GM10248 (cell line): ENCODE results near the gene PRKCA.
"Not testable (repeated sequence)": the region's sequence is repeated elsewhere in the genome, so short reads cannot be mapped to it uniquely, and the experiment has no call there.

Experiments
- CTCF ChIA-PET: fragments of 300-600 bp; sonication (Branson Sonifier 250); formaldehyde crosslinking; extraction: SDS; loops from one replicate; lab custom pipeline; 2021; ENCODE audit warnings: antibody characterized with exemption; lab: Yijun Ruan, JAX
- POLR2A ChIA-PET: fragments of 350-650 bp; sonication (Branson Sonifier 250); formaldehyde crosslinking; extraction: SDS; loops from one replicate; lab custom pipeline; 2020; ENCODE audit warnings: antibody characterized with exemption; lab: Yijun Ruan, JAX
- DNase-seq: peaks from one replicate; pipeline ENCODE4 v3.0.0; 2012; ENCODE audit errors: extremely low spot score
- CTCF ChIP-seq: IDR thresholded peaks from 2 replicates; pipeline ENCODE4 v1.5.1; 2012; ENCODE audit warnings: mild to moderate bottlenecking, low read depth; ENCODE audit errors: extremely low read depth, missing control alignments, control extremely low read depth

PRKCA gene

GRCh38 chr17:66702106-66702936, 399.9 kb downstream of the PRKCA start:
- ChIA-PET POLR2A (no interaction called here), CTCF (no interaction called here)
- no peak for DNase-seq
- no peak for TF ChIP-seq CTCF

DNA sequence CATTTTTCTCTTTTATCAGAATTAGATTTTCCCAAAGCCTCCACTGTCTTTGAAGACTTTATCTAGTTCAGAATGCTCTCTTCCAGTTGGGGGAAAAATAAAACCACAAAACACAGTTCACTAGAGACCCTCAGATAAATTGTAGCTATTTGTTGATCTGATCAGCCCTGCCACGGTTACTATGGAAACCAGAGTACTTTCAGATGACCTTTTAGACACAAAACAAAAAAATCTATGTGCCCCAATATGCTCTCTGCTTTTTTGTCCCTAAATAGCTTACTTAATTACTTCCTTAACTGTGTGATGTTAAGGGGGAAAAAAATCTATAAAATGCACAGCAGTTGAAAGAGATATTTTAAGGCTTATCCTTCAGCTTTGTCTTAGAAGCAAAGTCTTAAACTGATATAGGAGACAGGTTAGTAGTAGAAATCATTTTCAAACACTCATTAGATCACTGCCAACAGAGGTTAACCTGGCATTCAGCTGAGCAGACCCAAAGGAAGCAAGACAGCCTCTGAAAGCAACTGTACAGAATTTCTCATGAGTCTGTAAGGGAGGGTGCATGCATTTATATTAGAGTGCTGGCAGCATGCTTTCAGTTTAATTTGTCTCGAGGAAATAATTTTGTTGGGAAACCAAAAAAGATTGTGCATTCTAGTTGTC, 402.6 kb downstream of the PRKCA start:
- no peak for DNase-seq
- no peak for TF ChIP-seq CTCF
- ChIA-PET CTCF (interaction anchor here (1.9 to 2.5 kb wide), 3 partner anchors 9 to 23 kb away, joined by 4 to 8 read pairs (median 7); no protein-coding TSS in a partner anchor), POLR2A (interaction anchor here (0.6 kb wide), 1 partner anchor 466 kb away, joined by 3 read pairs; no protein-coding TSS in a partner anchor)

GRCh38 chr17:66706851-66707450, 404.5 kb downstream of the PRKCA start:
- no peak for TF ChIP-seq CTCF
- POLR2A ChIA-PET = no interaction called here
- CTCF ChIA-PET = interaction anchor here (1.5 kb wide), 1 partner anchor 9 kb away, joined by 5 read pairs; no protein-coding TSS in a partner anchor
- no peak for DNase-seq

GRCh38 chr17:66711401-66711800, 409.0 kb downstream of the PRKCA start:
- POLR2A ChIA-PET = no interaction called here
- CTCF ChIA-PET = interaction anchor here (1.8 kb wide), 1 partner anchor 14 kb away, joined by 5 read pairs; no protein-coding TSS in a partner anchor
- no peak for DNase-seq
- no peak for TF ChIP-seq CTCF

DNA sequence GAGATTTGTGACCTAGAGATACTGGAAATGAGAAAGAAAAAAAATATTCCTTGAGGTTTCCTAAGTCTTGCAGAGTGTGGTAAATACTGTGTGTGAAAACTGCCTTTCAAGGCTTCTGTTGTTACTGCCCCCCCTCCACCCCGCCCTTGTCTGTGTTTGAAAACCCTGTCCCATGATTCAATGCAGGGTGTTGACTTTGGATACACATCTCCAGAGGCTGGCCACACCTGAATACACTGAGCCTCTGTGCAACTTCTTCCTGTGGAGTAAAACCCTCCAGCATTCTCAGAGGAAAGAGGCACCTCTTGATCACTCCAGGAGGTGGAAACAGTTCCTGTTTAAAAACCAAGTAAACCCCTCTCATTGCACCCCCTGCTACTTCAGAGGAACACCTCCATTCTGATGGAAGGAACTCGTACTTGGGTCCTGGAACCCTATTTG, 409.5 kb downstream of the PRKCA start:
- ChIA-PET POLR2A (no interaction called here), CTCF (no interaction called here)
- DNase-seq = no peak
- no peak for TF ChIP-seq CTCF

DNA sequence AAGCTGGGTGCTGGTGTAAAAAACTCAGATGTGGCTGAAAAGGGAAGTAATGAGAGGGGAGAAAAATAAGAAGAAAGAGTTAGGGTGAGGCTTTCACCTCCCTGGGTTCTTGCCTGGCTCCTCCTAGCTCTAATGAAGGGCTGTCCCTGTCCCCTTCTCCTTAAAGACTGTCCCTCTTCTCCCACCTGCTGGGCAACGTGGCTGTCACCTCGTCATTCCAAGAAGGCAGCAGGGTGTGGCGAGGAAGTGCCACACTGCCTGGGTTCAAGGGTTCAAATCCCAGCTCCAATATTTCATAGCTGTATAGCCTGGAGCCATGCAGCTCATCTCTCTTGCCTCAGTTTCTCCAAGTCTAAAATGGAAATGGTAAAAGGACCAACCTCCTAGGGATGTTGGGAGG, 410.0 kb downstream of the PRKCA start:
- CTCF ChIA-PET = no interaction called here
- POLR2A ChIA-PET = no interaction called here
- TF ChIP-seq CTCF = no peak
- no peak for DNase-seq

- POLR2A ChIA-PET, DNase-seq: not testable (repeated sequence)
- CTCF ChIA-PET = interaction anchor here (1.3 to 2.2 kb wide), 4 partner anchors 8 to 195 kb away, joined by 3 to 8 read pairs (median 6); no protein-coding TSS in a partner anchor
Observed at GRCh38 chr17:66713021-66713532, 410.7 kb downstream of the PRKCA start.
